Right renal cortex interstitium (tissue), 3 donors: ENCODE results near the gene PKHD1. TPM values are rescaled to one million over a fixed set of nuclear protein-coding genes. Genes with fewer than 3 reads are reported as not detected.
"Not testable (repeated sequence)": the region's sequence is repeated elsewhere in the genome, so short reads cannot be mapped to it uniquely, and the experiment has no call there.

Experiments
- DNase-seq, 3 donors: peaks; one replicate each; pipeline ENCODE4 v3.0.0-alpha.2; 2013; ENCODE audit warnings: low read depth in 3 of 3, low spot score in 2 of 3
- polyA plus RNA-seq, 3 donors: library from polyadenylated mRNA; unstranded; fragments of 120-200 nt; gene quantifications; one replicate each; pipeline ENCODE4 v1.2.1, GENCODE V29; 2013; ENCODE audit not compliant: insufficient read length in 3 of 3

The PKHD1 gene
- polyA plus RNA-seq, 3 donors = 20.6 to 25.1 (median 20.8) TPM

DNA sequence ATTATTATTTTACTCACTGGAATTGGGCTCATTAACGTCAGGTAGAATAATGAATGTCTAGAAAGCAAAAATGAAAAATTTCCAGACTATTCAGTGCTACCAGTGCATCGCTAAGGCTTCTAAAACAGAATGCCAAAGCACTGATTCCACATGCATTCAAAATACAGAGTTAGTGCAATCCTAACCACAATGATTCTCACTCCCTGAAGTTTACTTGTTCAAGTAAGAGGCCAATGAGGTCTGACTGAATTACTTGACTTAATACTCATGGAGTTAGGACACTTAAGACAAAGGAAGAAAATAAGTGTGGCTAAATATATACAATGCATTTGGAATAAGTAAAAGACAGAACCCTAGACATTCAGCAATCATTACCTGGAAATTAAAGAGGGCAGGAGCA lies 220.5 kb downstream of the PKHD1 start:
- no peak for DNase-seq

DNA sequence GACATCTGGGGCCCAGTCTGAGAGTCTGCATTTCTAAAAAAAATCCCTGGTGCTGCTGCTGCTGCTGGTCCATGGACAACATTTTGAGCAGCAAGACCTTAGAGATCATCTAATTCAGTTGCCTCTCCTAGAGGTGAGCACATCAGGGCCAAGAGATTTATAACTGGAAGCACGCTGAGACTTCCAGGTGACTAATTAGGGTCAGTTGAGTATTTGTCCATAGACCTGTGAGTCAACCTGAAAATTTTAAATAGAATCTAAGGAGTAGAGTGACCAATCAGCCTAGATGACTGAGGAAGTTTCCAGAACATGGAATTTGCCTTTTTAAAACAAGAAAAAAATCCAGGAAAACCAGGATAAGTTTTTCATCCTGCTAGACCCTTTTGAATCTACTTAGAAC lies 221.4 kb downstream of the PKHD1 start:
- no peak for DNase-seq

DNA sequence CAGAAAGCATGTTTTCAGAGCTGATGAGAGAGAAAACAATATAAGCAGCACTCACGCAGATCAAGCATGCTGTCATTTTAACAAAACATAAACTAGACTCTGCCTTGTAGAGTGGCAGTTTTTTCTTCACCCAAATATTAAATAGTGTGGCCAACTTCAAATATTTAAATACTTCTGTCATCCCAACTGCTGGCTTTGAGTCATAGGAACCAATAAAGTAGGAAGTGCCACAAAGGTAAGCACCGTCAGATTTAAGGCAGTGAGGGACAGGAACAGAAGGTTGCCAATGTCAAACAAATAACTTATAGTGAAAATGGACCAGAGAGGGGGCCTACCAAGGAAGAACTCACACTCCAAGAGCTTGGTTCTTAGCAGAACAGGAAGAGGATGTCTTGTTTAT lies 222.2 kb downstream of the PKHD1 start:
- DNase-seq = no peak

DNA sequence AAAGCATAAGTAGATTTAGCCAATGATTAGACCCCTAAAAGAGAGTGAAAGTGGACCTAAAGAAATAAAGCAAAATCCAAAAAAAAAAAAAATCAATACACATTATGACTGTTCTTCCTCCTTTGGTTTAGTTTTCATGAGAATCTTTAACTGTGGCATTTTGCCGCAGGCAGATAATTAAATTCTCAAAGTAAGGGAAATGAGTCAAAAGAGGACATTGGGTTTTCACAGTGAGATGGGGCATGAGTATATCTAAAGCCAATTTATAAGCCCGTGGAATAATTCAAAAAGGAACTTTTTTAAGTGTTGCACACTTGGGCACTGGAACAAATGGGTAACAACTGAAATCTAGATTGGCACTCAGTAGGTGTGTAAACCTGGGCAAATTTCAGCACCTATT lies 230.3 kb downstream of the PKHD1 start:
- no peak for DNase-seq

DNA sequence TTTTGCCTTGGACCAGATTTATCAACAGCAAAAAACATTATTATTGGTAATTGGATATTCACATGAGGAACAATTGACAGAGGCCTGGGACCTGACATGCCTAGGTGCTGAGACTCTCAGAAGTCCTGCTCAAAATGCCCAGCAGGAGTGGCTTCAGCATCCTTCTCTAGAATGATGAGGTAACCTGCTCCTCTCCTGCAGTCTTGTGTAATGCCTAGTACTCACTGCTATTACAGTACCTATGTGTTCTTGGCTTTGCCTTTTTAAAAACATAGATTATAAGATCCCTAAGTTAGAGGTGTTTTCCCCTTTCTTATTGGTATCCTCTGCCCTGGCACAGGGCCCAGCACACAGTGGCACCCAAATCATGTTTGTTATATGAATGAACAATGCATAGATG lies 230.9 kb downstream of the PKHD1 start:
- DNase-seq = no peak

DNA sequence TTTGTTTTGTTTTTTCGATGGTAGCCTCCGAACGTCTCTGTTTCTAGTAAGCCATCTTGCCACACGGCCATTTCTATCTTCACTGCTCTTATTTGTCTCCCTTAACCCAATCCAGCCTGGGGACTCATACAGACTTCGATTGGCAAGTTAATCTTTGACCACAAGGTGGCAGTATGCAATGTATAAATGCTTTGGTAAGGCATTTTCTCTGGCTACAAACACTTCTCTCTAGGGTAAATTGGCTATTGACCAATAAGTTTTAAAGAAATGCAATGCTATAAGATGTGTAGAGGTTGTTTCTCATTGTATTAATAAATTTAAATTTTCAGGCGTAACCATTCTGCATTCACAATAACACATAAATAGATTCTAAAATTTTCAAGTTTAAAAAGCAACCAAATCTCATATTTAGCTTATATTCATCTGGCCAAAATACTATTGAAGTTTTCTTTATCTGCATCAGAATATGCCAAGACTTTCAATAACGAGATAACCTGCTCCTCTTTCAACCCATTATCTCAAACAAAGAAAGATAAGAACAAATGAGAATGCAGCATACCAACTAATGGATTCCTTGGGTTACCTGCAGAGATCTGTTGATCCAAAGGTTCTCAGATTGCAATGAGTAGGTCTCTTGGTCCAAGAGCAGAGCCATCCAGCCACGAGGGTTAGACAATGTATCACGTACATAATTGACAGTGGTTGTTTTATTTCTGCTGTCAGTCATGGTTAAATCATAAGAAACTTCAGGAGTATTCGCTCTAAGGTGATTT lies 231.9 kb downstream of the PKHD1 start:
- peak in 2 of 3 donors; percentile 47 to 53 for DNase-seq

DNA sequence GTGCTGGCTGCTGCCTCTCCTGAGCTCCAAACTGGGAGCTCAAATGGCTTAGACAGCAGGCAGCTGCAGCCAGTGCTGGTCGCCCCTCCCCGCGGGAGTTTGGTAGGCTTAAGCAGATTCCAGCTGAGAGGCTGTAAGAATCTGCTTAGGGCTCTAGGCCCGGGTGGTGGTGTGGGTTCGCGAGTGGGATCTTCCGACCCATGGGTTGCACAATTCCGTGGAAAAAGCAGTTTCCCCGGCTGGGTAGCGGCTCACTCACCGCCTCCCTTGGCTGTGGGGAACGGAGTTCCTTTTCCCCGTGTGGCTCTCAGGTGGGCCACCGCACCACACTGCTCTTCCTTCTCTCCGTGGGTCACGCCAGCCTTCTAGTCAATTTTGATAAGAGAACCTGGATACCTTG lies 232.5 kb downstream of the PKHD1 start:
- DNase-seq = no peak

DNA sequence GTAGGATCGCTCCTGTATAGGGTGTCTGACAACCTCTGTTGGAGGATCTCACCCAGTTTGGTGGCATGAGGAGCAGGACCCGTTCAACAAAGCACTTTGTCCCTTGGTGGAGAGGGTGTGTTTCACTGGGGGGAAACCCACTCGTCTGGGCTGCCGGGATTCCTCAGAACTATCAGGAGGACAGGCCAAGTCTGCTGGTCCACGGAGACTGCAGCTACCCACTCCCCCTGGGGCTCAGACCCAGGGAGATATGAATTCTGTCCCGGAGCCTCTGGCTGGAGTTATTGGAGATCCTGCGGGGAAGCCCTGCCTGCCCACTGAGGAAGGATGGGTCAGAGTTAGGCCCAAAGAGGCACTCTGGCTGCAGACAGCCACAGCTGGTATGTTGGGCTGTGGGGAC lies 233.1 kb downstream of the PKHD1 start:
- no peak for DNase-seq

DNA sequence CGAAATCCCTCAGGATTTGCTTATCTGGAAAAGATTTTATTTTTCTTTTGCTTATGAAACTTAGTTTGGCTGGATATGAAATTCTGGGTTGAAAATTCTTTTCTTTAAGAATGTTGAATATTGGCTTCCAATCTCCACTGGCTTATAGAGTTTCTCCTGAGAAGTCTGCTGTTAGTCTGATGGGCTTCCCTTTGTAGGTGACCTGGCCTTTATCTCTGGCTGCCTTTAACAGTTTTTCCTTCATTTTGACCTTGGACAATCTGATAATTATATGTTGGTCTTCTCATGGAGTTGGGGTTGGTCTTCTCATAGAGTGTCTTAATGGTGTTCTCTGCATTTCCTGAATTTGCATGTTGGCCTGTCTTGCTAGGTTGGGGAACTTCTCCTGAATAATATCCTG lies 234.3 kb downstream of the PKHD1 start:
- not testable (repeated sequence) for DNase-seq

DNA sequence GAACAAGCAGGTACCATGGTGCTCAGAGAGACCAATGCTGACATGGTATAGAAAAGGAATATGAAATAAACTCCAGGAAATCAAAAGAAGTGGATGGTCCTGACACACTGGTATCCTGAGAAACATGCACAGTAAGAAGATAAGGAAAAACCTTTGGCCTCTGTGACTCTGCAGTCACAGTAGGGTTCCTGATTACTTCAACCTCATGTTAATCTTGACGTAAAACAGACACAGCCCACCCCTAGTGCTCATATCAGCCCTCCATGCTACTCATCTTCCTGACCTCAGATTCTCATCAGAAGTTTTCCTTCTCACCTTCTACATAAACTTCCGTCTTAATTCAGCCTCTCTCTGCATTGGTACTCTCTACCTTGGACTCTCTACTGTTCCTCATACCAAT lies 240.9 kb downstream of the PKHD1 start:
- DNase-seq = no peak

DNA sequence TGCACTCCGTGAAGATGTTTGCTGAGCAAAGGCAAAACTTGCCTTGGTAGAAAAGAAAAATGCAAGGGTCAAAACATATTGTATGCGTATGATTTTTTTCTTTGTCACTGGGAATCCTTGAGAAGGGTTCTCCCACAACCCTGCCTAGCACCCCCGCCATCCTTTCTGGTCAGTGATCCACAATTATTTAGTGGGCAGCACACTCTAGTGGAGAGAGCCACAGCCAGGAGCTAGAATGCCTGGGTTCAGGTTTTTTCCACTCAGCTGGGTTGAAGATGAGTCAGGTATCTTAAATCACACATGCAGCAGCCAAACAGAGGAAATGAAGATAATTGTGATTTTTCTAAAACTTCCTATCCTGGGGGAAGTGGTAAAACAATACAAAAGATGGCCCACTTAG lies 243.1 kb downstream of the PKHD1 start:
- no peak for DNase-seq

DNA sequence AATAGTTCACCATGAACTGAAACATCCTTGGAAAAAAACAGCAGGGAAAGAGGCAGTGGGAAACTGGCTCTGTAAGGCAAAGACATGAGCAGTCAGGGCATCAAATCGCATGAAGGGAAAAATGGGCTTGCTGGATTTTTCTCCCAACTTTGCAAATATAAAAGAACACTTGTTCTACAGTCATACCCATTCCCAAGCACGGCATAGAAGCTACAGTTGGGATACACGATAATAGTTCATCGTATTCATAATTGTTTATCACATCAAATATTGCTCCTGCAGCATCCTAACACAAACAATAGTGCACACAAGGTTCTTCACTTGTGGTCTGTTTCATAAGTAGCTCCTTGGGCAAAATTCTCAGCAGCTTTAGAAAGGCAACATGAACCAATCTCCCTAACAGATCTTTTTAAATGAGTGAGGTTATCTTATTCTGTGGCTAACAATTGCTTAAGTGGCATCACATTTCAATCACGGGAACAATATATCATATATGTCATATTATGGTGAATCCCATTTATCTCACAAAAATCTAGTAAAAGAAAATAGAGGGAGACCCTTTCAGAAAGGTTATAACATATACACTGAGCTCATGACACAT lies 243.9 kb downstream of the PKHD1 start:
- DNase-seq = no peak

DNA sequence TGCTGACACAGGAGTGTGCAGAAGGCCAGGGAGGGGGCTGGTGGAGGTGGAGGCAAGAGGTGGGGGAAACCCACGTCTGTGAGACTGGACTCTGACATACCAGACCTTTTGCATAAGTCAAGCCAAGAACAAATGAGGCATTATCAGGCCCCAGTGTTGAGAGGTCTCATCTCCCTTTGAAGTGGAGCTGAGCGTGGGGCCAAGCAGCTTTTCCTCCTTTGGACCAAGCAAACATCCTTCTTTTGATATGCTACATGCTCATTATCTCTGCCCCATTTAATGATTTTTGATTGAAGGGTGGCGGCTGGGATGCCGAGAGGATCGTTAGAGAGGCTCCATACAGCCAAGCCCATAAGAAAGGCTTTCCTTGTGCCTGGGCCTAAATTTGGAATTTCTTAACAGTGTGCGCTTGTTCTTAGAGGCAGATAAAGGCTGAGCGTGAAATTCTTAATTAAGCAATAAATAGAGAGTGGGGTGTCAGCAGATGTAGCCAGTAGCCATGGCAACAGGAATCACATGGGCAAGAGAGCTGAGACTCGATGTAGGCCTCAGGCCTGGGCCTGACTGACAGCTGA lies 244.5 kb downstream of the PKHD1 start:
- no peak for DNase-seq

DNA sequence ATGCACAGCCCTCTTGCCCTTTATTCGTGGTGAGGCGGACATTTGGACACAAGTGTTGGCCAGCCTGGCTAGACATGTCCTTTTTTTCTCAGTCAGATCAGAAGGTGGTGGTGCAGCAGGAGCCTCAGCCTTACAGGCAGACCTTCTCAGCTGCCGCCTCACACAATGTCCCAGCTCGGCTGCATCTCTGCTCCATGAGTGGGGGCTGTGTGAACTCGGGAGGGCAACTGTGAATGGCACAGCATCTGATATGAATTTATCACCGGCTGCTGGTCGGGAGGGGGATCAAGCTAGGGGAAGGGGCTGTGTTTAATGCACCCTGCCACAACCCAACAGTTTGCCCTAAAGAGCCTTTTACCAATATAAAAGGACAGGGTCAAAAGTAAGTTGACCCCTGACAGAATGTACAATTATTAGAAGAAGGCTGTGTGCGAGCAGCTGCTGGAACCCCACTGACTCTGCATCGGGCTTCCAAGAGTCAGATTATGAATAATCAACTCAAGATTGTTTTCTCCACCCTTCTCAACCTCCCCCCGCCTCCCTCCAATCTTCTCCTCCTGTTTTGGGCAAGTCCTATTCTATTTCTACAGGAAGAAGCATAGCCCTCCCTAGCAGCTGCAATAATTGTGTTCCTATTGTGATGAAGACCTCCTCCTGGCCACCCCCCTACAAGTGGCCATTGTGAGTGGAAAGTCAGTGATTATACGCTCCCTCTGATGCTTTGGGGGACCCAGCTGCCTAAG lies 245.2 kb downstream of the PKHD1 start:
- no peak for DNase-seq

DNA sequence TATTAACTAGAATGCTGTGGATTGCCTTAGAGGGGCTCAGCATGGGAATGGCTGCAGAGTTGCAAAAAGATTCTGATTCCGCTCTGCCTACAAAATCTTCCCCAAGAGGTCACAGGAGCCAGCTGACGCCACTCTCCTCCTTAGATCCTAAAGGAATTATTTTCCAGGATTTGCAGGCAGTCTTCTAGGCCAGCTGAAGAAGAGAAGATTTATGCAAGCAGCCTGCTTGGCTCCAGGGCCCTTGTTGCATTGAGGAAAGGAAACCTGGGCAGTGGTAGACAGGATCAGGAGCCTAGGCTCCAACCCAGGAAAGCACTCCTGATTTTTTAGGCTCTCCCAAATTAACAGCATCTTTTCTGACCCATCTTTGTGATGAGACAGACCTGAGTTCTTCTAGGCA lies 245.8 kb downstream of the PKHD1 start:
- DNase-seq = no peak

DNA sequence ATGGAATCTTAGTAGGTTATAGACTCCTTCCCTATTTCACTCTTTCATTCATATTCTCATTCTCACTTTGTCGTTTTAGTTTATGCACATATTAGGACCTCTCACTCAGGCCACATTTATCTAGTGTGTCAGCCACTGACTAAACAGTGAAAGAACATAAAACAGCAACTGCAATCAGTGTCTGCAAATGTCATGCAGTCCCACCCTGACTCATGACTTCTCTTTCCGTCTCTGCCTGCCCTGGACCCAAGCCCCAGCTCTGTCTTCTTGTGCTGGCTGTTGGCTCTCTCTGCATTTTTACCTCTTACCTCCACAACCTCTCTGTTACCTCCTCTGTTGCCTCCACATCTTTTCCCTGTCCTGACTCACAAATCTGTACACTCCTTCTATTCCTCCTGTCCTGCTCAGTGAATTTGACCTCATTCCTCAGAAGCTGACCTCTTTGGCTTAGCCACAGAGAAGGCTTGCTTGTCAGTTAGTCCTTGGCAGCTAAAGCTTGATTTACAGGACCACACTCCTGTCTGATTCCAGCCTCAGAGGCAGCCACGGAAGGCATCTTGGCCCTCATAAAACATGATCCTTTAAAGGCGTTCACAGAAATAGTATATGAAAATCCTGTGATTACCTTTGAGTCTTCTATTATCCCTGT lies 247.6 kb downstream of the PKHD1 start:
- DNase-seq = no peak

DNA sequence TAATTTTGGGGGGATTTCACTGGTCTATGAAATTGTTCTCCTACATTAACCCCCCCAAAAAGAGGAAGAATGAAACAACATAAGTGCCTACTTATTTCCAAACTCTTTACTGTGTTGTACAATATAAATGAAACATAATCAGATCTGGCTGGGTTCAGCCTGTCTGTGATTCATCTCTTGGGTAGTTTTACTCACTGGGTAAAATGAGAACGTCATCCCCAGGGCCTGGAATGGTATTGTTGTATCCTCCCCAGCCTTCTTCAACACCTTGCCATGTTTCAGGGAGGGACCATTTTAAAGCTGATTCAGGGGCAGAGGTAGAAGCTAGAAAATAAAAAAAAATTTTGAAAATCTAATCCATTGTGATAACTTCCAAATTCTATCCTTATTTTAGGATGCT lies 256.7 kb downstream of the PKHD1 start:
- no peak for DNase-seq

DNA sequence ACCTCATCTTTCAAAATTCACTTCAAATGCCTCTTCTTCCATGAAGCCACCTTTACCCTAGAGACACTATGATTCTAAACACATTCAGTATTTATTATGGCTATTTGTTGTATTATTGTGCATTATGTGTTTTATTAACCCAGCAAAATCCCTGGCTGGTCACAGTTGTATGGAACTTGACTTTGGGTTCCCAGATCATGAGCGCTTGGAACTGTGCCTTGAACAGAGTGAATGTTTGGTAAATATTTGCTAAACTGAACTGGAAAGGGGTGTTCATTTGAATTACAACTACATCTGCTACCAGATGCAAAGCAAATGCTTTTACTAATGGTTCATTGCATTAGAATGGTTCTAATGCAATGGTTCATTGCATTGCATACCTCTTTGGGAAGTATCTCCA lies 259.8 kb downstream of the PKHD1 start:
- no peak for DNase-seq

DNA sequence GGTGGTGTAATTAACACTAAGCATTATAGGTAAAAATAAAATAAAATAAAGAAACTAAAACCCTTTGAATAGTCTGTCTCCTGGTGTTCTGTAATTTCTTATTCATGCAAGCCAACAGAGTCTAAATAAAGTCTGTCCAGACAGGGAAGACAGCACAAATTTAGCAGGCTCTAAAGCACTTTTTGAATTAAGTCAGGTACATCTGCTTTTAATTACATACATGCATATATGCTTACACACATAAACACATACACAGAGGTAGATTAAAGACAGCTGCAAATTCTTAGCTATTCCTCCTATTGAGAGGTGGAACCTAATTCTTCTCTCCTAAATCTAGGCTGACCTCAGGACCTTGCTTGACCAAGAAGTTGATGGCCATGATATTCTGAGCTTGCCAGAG lies 262.5 kb downstream of the PKHD1 start:
- DNase-seq = no peak

DNA sequence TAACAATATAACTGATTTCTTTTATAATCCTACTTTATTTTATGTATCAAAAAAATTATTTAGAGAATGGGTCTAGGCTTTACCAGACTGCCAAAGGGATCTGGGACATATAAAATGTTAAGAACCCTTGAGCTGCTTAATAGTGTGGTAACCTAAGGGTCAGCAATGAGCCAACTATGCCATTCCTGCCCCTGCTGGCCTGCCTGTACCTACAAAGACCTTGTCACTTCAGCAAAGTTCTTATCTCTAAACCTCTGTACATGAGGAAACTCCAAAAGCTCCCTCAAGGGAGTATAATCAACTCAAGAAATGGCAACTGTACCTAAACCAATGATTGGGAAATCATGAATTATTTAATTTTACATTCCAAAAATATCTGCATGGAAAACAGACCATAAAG lies 266.9 kb downstream of the PKHD1 start:
- no peak for DNase-seq

DNA sequence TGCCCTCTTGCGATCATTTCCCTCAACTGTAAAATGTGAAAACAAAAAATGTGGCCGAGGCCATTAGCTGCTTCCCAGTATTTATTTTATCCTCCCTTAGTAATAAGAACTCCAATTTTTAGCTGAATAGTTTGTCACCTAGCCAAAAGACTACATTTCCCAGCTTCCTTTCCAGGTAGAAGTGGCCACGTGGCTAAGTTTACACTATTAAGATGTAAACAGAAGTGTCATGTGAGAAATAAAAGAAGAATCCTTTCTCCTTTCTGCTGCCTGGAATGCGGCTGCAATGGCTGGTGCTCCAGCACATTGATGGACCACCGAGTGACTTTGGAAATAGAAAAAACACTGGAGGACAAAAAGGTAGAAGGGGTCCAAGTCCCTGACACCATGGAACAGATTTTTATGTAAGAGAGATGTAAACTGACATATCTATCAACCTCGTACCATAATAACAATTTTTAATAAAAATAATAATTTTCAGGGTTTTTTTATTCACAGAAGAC lies 268.8 kb downstream of the PKHD1 start:
- no peak for DNase-seq
